IPS-15b (cell line): ENCODE results near the gene PLAU.
"Not testable (repeated sequence)": the region's sequence is repeated elsewhere in the genome, so short reads cannot be mapped to it uniquely, and the experiment has no call there.

Experiments
- H3K27me3 ChIP-seq: one replicate; pipeline ENCODE4 v1.6.1; 2013; ENCODE audit warnings: low read length; ENCODE audit not compliant: control insufficient read depth, insufficient read depth
- H3K36me3 ChIP-seq: one replicate; pipeline ENCODE4 v1.6.1; 2013; ENCODE audit warnings: low read length; ENCODE audit not compliant: control insufficient read depth, insufficient read depth
- H3K4me1 ChIP-seq: one replicate; pipeline ENCODE4 v1.6.1; 2013; ENCODE audit warnings: mild to moderate bottlenecking, low read length; ENCODE audit not compliant: control insufficient read depth, insufficient read depth
- H3K4me3 ChIP-seq: one replicate; pipeline ENCODE4 v1.5.1; 2013; ENCODE audit warnings: low read depth, low read length
- H3K9ac ChIP-seq: one replicate; pipeline ENCODE4 v1.6.1; 2013; ENCODE audit warnings: low read depth, mild to moderate bottlenecking, low read length
- H3K9me3 ChIP-seq: one replicate; pipeline ENCODE4 v1.6.1; 2013; ENCODE audit warnings: mild to moderate bottlenecking, low read length; ENCODE audit not compliant: control insufficient read depth, insufficient read depth

PLAU gene

DNA sequence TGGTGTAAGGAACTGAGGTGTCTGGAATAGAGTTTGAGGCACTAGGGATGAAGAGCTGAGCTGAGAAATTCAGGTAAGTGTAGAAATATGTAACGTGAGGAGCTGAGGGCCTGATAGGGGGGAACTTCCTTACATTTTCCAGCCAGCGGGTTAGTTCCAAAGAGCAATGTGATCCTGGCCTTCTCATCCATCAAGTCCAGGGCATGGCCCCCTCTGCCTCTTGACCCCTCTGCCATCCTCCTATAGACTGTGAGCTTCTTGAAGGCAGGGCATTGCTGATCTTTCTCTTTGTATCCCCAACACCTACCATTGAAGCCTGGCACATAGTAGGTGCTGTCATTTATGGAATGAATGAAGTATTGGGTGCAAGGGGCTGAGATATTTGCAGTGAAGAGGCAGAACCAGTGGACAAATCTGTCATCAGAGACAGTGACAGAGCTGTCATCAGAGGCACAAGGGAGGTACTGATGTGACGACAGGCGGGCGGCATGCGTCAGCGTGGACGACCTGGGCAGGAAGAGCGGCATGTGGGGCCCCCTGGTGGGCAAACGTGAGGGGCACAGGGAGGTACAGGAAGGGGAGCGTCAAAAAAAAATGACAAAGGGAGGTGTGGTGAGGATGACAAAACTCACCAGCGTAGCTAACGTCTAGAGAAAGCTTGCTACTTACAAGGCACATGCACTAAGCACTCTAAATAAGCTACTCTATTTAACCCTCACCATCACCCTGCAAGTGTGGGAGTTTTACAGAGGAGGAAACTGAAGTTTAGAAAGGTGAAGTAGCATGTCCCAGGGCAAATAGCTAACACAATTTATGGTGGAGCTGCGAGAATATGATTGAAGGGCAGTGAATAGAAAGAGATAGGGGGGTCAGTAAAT, 31.4 kb upstream of the PLAU start:
- H3K4me3 ChIP-seq: no peak overlapping the region
- no peaks in the 10 kb centered on the region for H3K36me3 ChIP-seq
- no peaks in the 10 kb centered on the region for H3K9me3 ChIP-seq
- H3K9ac ChIP-seq: no peak overlapping the region
- H3K4me1 ChIP-seq: peaks cover 5% of the 10 kb centered on the region
- peaks cover 11% of the 10 kb centered on the region for H3K27me3 ChIP-seq

DNA sequence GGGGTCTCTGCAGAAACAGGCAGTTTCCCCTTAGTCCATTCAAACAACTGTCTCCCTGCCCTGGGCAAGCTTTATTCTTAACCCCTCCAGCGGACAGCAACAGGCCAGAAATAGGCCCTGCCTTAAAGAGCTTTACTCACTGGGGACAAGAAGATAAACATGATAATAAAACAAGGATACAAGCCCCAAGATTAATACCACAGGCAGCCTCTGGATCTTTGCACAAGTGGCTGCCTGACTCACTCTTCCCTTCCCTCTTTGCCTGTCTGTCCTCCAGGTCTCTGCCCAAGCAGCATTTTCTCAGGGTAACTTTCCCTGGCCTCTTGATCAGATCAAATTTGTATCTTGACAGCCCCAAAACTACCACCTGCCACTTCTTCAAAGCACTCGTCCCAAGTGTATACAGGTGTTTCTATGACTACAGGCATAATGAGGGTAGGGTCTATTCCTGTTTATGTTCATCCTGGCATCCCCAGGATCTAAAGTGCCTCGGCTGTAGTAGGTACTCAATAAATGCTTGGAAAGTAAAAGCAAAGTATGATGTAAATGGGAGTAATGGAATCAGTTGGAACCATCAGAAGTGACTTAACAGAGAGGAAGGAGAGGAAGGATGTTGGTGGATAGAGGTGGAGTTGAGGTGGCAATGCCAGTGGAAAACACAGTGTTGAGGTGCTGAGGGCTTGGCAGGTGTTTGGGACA, 29.6 kb upstream of the PLAU start:
- H3K36me3 ChIP-seq: no peaks in the 10 kb centered on the region
- peaks cover 7% of the 10 kb centered on the region for H3K27me3 ChIP-seq
- H3K4me3 ChIP-seq: no peak overlapping the region
- H3K9me3 ChIP-seq: no peaks in the 10 kb centered on the region
- peaks cover 5% of the 10 kb centered on the region for H3K4me1 ChIP-seq
- no peak overlapping the region for H3K9ac ChIP-seq

DNA sequence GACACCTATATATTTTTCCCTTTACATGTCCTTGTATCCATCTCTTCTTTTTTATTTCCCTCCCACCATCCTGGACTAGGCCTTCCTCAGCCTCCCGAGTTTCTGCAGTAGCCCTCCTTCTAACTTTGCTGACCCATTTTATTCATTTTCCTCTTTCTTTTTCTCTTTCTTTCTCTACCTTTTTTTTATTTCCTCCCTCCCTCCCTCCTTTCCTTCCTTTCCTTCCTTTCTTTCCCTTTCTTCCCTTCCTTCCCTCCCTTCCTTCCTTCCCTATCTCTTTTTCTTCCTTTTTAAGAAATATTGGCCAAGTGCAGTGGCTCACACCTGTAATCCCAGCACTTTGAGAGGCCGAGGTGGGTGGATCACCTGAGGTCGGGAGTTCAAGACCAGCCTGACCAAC, 26.9 kb upstream of the PLAU start:
- H3K9ac ChIP-seq: no peak overlapping the region
- H3K4me1 ChIP-seq: peaks cover 2% of the 10 kb centered on the region
- no peaks in the 10 kb centered on the region for H3K9me3 ChIP-seq
- no peak overlapping the region for H3K4me3 ChIP-seq
- no peaks in the 10 kb centered on the region for H3K36me3 ChIP-seq
- H3K27me3 ChIP-seq: peaks cover 5% of the 10 kb centered on the region

DNA sequence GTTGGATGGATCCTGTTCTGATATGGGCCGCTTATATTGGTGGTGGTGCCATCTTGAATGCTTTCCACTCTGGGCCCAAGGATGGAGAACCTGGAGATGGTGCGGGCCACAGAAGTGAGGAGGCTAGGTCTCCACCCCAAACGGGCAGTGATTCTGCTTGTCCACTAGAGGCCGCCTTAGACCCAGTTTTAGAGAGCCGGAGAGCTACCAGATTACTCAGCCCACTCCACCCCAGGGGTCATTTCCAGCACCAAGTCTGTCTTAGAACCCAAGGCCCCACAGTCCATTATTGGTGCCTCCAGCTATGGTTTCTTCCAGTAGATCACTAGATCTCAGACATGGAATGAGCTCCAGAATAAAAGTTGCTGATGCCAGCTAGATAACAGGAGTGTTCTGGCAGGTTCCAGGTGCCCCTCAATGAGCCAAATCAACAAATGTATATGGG, 24.8 kb upstream of the PLAU start:
- no peaks in the 10 kb centered on the region for H3K9me3 ChIP-seq
- H3K4me1 ChIP-seq: no peaks in the 10 kb centered on the region
- no peaks in the 10 kb centered on the region for H3K36me3 ChIP-seq
- no peaks in the 10 kb centered on the region for H3K27me3 ChIP-seq
- H3K4me3 ChIP-seq: no peak overlapping the region
- H3K9ac ChIP-seq: no peak overlapping the region

DNA sequence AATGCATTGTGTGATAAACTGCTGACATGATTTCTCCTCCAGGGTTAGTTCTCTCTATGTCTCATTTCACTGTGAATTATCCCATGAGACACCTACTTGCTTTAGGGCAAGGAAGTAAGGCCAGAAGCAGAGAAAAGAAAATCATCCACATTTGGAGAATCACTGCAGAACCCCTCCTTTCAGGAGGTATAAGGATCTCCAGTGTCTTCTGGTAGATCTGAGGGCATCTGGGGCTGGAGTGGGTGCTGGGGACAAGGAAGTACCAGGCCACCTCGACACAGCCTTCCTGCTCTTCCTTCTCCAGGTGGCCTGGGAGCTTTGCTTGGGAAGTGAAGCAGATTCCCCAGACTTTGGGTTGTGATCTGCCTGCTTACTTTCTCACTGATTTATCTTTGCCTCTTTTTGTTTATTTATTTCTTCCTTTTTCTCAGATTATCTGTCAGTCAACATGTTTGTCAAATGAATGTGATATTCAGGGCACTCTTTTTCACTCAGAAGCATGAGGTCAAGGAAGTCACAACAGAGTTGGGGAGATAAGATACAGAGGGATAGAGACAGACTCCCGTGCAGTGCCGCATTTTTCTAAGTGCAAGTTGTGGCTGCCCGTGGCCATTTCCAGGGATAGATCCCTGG, 24.2 kb upstream of the PLAU start:
- H3K4me1 ChIP-seq: no peaks in the 10 kb centered on the region
- no peaks in the 10 kb centered on the region for H3K27me3 ChIP-seq
- no peaks in the 10 kb centered on the region for H3K36me3 ChIP-seq
- H3K4me3 ChIP-seq: no peak overlapping the region
- no peaks in the 10 kb centered on the region for H3K9me3 ChIP-seq
- no peak overlapping the region for H3K9ac ChIP-seq

DNA sequence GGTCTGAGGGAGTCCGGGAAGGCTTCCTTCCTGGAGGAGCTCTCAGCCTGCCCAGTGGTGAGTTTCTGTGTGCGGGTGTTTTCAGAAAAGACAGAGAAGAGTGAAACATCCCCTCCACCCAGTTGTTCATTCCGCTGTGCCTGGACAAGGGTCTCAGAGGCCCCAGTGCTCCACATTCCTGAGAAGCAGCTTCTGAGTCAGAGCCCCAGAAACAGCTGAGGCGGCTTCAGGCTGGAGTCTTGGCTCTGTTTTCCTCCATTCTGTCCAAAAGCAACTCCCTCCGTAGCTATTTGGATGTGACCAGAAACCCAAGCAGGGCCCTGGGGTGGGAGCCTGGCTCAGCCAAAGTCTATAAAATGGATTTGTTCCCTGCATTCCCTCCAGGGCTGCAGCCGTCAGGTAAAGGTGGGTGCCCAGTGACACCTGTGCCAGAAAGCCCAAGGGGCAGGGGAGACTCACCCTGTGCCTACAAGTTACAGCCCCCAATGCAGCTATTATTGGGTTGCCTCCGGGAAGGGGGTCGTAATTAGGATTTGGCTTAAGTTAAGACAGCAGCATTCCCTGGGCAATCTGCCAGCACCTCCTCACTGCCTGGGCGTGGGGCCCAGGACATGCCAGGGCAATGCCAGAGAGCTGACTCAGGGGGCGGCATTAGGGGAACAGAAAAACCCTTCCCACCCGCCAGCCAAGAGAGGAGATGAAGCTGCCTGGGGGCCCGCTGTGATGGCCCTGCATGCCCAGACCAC, 23.5 kb upstream of the PLAU start:
- Histone ChIP-seq H3K27me3 (no peaks in the 10 kb centered on the region), H3K36me3 (no peaks in the 10 kb centered on the region), H3K9me3 (no peaks in the 10 kb centered on the region), H3K9ac (no peak overlapping the region), H3K4me1 (no peaks in the 10 kb centered on the region), H3K4me3 (no peak overlapping the region)

DNA sequence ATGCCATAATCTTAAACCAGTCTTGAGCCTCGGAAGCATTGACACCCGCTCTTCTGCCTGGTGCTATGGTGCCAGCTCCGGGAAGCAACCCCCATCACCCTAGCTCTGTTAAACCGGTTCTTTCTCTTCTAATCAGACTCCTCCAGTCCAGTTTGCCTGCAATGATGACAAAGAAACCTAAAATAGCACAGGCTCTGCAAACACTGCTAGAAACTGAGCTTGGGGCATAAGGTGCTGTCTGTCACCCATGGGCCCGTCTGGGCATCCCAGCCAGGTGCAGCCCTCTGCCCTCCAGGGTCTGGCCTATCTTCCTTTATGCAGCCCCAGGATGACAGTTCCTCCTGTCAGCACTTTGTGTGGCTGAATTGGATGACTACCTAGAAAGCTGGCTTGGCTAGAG, 22.4 kb upstream of the PLAU start:
- Histone ChIP-seq H3K9me3 (no peaks in the 10 kb centered on the region), H3K9ac (no peak overlapping the region), H3K4me3 (no peak overlapping the region), H3K4me1 (no peaks in the 10 kb centered on the region), H3K27me3 (no peaks in the 10 kb centered on the region), H3K36me3 (no peaks in the 10 kb centered on the region)

DNA sequence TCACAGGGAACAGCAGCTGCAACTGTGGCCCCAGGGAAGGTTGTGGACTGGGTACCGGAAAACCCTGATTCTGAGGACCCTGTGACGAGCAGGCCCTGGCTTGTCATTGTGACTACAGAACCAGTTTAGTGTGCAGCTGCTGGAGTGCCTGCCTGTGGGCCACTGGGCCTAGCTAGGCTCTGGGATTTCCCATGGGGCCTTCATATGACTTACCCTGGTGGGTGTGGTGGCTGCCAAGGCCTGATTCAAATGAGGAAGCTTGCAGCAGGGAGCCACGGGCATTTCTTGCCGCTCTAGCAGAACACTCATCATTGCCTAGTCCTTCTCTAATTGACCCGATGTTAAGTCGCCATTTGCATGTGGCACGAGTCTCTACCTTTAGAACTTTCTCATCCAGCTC, 21.9 kb upstream of the PLAU start:
- no peaks in the 10 kb centered on the region for H3K4me1 ChIP-seq
- H3K27me3 ChIP-seq: no peaks in the 10 kb centered on the region
- H3K9me3 ChIP-seq: no peaks in the 10 kb centered on the region
- H3K36me3 ChIP-seq: no peaks in the 10 kb centered on the region
- H3K9ac ChIP-seq: no peak overlapping the region
- H3K4me3 ChIP-seq: no peak overlapping the region

DNA sequence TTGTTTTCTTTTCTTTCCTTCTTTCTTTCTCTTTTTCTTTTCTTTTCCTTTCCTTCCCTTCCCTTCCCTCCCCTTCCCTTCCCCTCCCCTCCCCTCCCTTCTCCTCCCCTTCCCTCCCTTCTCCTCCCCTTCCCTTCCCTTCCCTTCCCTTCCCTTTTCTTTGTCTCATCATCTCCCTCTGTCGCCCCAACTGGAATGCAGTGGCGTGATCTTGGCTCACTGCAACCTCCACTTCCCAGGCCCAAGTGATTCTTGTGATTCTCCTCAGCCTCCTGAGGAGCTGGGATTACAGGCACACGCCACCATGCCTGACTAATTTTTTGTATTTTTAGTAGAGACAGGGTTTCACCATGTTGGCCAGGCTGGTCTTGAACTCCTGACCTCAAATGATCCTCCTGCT, 21.5 kb upstream of the PLAU start:
- not testable (repeated sequence) for H3K4me3 ChIP-seq, H3K4me1 ChIP-seq, H3K9ac ChIP-seq, H3K9me3 ChIP-seq, H3K27me3 ChIP-seq, H3K36me3 ChIP-seq

DNA sequence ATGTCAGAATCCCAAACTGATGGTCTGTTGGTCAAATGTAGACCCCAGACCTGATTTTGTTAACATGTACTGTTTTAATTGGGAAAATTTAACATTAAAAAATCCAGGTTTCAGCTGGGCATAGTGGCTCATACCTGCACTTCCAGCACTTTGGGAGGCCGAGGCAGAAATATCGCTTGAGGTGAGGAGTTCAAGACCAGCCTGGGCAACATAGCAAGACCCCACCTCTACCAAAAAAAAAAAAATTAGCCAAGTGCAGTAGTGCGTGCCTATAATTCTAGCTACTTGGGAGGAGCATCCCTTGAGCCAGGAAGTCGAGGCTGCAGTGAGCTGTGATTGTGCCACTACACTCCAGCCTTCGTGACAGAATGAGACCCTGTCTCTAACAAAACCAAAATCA, 20.7 kb upstream of the PLAU start:
- Histone ChIP-seq H3K4me3 (no peak overlapping the region), H3K4me1 (no peaks in the 10 kb centered on the region), H3K36me3 (peaks cover 2% of the 10 kb centered on the region), H3K9me3 (no peaks in the 10 kb centered on the region), H3K27me3 (no peaks in the 10 kb centered on the region), H3K9ac (no peak overlapping the region)

DNA sequence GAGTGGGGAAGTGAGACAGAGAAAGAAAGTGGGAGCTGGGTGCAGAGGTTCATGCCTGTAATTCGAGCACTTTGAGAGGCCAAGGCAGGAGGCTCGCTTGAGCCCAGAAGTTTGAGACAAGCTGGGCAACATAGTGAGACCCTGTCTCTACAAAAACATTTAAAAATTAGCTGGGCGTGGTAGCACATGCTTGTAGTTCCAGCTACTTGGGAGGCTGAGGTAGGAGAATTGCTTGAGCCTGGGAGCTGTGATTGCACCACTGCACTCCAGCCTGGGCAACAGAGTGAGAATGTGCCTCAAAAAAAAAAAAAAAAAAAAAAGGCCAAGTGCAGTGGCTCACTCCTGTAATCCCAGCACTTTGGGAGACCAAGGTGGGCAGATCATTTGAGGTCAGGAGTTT, 20.1 kb upstream of the PLAU start:
- not testable (repeated sequence) for H3K4me1 ChIP-seq

More for the DNA sequence above, 20.1 kb upstream of the PLAU start:
- H3K9ac ChIP-seq, H3K4me3 ChIP-seq, H3K27me3 ChIP-seq, H3K9me3 ChIP-seq, H3K36me3 ChIP-seq: not testable (repeated sequence)
